HG03378 (cell line): Measurements from ENCODE around the gene SLC35E1.

Experiments used
- ATAC-seq: cut with Tn5 transposase; IDR thresholded peaks from one replicate; pipeline ENCODE4 v1.9.1; 2021; ENCODE audit warnings: mild to moderate bottlenecking, moderate library complexity; ENCODE audit not compliant: unreplicated experiment

SLC35E1 gene

DNA sequence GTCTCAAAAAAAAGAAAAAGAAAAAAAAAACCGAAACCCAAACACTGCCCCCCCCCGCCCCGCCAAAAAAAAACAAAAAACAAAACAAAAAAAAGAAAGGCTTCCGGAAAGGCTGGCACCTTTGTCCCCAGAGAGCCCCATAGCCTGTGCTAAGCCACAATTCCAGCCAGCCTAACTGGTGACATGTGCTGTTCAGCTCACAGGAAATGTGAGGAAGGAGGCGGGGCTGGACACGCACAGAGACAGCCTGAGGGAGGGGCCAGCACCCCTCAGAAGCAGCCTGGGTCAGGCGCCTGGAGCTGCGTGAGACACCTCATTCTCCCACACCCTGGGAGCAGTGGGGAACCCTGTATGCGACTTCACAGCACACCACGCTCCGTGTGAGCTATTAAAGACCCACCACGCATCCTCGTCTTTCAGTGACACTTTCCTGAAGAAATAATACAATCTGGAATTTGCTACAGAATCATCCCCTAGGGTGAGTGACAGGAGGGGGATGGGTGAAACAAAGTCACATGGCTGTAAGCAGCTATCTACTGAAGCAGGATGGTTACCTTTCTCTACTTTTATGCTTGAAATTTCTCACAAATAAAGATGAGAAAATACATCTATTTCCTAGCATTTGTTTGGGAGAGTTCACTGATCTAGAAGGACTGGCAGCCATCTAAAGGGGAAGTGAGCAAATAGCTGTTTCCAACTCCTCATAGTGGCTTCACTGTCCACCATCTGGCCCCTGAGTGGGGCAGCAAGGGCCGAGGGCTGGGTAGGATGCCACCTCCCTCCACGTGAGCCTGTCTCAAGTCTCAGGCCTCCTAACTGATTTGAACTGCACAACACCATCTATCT lies 12.3 kb upstream of the SLC35E1 start:
- peak; percentile 38 for ATAC-seq

DNA sequence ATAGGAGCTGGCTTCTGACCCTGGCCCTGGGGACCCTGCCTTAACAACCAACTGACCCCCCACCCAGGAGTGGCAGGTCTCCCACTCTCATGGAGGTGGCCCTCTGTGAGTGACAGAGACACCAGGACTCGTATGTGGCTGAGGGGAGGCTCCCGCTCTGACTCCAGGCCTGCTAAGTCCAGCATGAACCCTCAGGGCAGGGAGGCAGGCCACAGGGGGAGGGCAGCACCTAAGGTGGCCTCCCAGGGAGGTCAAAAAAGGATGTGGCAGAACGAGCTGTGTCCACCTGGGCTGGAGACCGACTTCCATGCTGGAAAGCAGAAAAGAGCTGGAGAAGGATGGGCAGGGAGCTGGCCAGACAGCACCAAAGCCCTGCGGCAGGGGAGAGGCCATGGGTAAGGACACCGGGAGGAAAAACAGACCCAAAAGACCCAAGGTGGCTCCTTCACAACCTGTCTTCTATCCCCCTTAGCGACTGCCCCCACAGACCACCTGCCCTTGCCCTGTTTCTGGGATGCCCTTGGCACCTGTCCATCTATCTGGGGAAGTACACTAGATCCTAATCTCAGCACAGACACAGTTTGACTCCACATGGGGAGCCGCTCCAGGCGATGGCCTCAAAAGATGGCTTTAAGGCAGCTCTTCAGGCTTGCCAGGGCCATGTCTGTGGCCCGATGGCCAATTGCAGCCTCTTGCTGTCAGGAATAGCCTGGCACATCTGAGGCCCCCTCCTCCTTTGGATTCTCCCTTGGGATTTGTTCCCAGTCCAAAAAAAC lies 10.5 kb upstream of the SLC35E1 start:
- ATAC-seq, result no peak

DNA sequence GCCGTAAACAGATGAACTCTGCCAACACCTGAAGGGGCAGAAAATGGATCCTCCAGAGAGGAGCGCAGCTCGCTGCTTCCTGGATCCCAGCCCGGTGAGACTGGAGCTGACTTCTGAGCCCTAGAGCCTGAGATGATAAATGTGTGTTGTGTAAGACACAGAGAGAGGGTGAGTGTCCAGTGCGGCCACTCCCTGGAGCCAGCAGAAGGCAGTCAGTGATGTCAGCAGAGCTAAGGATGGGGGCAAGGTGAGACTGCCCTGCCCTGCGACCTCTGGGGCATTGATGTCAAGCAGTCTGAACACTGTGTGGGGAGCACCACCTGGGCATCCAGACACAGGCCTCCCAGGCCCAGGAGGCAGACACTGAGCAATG lies 9.7 kb upstream of the SLC35E1 start:
- ATAC-seq, result no peak

DNA sequence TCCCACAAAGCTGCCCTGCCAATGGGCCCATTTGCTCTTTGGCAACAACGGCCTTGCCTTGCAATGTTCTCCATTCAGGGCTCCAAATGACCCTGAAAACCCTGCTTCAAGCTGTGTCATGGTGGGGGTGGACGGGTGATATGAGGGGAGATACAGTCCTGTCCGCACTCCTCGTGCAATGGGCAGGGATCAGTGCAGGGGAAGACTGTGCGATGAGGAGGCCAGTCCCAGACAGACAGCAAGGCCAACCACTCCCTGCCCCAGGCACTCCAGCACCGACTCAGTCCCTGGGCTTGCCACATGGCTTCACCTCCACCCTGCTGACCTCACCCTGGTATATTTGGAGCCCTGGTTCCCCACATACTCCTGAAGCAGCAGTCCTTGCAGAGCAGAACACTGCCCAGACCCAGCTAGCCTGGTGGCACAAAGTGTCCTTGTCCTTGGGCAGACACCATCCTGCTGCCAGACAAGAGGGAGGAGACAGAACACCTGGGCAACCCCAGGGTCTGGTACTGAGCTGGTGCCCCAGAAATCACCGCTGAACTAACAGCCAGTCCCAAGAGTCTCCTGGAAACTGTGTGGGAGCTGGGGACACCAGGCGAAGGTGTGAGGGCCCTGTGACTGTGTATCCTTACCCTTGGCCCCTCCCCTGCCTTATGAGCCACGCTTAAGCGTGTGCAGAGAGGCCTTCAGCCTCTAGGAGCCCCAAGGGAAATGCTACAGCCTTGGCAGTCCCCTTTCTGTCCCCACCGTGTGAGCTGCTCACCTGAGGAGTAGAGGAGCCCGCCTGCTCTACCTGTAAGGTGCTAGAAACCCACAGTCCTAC lies 9.1 kb upstream of the SLC35E1 start:
- no peak for ATAC-seq

DNA sequence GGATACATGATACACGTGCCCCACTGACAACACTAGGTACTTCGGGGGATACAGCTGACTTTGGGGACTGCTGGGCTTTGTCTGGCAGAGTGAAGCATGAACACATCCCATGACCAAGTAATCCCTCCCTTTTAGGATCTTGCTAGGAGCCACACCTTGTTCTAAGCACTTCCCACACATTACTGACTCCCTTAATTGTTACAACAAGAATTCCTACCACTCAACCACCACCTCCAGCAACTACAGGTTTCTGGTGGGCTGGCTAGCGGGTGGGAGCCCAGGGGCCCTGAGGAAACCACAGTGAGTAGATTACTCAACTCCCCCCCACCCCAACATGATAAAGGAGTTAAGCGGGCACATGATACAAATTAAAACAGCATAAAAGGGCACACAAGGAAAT lies 7.2 kb upstream of the SLC35E1 start:
- no peak for ATAC-seq

DNA sequence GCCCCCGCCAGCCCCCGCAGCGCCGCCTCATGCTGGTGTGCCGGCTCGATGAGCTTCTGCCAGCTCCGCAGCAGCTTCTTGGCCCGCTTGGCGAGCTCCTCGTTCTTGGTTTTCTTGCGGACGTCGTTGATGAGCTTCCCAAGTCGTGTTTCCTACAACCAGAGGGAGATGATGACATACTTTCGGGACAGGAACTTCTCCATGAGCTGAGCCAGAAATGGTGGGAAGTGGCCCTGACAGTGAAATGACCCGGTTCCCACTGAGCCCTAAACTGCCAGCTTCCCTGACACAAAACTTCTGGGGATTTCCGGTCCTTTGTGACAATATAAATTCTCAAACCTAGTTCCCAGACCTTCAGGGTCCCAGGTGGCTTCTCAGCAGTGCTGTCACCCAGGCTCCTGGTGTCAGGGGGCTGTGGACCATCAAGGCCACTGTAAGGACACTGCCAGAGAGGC lies 5.3 kb upstream of the SLC35E1 start:
- no peak for ATAC-seq

DNA sequence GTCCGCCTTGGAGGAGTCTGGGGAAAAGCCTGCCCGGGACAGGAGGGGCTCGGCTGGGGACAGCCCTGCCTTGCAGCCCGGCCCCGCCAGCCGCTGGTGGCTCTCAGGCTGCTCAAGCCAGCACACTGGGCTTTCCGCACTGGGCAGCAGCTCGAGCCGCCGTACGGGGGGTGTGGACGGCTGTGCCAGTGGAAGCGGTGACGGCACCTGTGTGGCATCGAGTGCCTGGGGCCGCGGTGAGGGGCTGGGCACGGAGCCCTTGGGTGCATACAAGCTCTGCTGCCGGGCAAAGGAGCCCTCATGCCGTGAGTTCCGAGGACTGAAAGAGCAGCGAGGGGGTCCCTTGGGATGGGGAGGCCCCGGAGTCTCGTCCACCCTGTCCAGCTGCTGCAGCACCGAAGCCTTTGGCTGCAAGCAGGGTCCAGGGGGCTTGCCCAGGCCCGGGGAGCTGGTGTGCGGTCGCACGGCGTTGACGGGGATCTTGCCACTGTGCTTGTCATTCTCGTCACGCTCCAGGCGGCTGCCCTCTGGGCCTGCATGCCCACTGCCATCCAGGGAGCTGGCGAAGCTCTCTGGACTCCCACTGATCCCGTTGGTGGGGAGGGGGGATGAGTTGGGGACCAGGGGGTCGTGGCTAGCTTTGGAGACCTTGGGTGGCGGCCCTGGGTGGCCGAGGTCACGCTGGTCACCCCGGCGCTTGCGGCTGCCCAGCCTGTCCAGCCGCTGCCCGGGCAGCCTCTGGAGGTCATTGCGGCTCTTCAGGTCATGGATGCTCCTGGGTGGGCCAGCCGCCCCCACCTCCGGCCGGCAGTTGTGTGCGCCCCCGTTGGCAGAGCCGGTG lies 4.7 kb upstream of the SLC35E1 start:
- no peak for ATAC-seq

DNA sequence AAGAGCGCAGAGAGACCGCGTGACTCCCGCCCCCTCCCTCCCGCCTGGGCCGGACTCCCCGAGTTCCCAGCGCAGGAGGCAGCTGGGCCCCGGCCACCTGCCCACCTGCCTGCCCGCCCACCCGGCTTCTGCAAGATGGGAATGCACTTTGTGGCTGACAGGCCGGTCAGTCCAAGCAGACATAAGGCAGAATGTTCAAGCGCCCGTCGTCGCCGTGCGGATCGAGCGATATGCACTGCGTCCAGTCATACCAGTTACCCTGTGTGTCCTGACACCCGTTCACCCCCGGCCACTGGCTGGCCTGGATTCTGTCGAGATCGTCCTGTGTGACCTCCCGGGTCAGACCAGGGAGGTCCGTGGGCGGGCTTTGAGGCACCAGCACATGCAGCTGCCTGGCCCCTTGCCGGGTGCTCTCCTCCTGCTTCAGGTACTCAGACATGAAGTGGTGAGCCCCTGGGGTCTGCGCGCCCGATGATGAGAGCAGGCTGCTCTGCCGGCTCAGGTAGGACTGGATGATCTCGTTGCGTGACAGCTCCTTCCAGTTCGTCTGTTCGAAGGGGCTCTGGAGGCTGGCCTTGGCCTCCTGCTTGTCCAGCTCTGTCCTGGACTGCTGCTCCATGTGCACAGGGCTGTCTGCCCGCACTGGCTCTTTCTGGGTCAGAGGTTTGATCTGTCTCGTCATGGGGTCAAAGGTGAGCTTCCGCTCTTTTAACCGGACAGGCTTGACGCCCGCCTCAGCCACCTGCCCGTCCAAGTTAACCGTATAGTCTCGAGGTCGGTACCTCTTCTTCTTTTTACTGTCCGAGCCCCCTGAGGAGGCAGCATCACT lies 3.9 kb upstream of the SLC35E1 start:
- ATAC-seq, result no peak

DNA sequence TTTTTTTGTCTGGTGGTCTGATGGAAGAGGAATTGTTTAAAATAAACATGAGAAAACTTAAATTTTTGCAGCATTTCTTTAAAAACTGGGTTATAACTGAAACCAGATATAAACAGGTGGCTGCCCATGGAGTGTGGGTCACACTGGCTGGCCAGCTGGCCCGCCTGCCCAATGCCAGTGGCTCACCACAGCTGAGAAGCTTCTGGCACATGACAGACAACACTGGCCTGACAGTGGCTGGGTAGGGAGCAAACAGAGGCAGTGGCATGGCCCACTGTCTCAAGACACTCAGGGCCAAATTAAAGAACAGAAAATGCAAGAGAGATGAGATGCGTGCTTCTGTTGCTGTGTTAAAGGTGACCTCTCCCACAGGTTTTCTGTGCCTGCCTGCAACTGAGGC lies 3.1 kb upstream of the SLC35E1 start:
- ATAC-seq, result no peak

DNA sequence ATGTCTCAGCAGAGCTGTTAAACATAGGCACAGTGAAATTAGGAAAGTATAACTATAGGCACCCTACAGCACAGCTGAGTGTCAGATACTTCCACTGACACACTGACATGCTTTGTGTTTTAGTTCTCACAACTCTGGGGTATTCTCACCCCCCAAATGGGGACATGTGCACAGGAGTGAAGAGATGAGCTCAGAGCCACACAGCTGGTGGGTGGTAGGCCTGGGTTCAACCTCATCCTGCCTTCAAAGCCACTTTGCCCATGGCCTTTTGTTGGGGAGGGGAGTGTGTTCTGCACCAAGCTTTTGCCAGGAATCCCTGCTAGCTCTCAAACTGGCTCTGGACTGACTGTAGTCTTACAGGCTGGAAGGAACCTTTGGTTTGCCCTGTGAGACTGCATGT lies 1.7 kb upstream of the SLC35E1 start:
- no peak for ATAC-seq

DNA sequence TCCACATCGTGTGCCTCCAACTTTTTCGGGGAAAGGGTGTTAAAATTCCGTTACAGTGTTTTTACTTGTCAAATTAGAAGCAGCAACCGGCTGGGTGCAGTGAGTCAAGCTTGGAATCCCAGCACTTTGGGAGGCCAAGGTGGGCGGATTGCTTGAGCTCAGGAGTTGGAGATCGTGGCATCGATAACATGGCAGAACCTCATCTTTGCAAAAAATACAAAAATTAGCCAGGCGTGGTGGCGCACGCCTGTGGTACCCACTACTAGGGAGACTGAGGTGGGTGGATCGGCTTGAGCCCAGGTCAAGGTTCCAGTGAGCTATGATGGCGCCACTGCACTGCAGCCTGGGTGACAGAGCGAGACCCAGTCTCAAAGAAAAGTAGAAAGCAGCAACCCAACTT lies 1.1 kb upstream of the SLC35E1 start:
- no peak for ATAC-seq

DNA sequence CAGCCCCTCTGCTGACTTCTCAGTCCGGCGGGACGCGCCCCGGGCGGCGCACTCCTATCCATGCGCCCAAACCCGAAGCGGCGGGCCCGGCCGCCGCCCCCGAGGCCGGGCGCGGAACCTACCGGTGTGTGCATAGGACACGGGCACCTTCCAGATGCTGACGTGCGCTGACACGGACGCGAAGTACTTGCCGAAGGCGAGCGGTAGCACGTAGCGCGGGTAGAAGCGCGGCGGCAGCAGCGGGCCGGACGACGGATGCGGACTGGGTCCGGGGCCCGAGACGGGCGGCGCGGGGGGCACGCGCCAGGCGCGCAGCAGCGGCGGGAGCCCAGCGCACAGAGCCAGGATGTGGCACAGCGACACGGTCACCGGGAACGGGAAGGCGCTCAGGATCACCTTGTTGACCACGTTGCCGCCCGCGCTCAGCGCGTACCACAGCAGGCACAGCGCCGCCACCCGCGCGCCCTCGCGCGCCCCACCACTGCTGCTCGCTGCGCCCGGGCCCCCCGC lies 338 bp downstream of the SLC35E1 start:
- ATAC-seq, result peak; percentile 26

DNA sequence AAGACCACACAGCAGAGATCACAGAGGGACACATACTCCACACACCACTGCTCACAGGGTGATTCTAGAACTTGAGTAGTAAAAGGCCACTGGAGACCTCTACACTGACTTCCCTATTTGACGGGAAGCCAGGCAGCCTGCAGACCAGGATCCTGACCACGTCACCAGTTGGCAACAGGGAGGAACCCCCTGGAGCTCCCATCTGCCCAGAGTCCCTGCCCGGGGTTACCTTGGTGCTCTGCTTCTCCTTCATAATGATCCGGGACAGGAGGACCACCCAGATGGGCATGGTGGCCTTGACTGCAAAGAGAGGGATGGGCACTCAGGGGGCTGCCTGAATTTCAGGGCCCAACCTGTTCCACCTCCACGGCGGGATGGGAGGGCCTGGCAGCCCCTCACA lies 932 bp downstream of the SLC35E1 start:
- ATAC-seq, result no peak

DNA sequence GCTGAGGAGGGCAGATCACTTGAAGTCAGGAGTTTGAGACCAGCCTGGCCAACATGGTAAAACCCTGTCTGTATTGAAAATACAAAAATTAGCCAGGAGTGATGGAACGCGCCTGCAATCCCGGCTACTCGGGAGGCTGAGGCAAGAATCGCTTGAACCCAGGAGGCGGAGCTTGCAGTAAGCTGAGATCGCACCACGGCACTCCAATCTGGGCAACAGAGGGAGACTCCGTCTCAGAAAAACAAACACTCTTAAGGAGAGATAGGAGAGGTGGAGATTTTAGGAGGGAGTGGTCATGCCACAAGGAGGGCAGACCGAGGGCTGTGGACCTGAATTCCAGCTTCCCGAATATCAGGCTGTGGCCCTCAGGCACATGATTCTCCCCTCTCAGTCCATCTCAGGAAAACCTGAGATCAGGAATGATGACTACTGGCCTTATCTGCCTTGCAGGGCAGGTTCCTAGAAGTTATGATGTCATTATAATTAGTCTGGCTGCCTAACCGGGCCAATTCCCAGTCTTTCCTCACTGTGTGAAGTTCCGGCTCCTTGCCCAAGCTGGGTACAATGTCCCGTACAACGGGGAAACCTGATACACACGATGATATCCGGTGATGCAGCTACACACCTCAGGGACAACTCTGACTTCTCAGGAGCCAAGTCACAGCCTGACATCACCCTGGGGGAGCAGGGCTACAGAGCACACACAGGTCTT lies 2.5 kb downstream of the SLC35E1 start:
- ATAC-seq, result no peak

DNA sequence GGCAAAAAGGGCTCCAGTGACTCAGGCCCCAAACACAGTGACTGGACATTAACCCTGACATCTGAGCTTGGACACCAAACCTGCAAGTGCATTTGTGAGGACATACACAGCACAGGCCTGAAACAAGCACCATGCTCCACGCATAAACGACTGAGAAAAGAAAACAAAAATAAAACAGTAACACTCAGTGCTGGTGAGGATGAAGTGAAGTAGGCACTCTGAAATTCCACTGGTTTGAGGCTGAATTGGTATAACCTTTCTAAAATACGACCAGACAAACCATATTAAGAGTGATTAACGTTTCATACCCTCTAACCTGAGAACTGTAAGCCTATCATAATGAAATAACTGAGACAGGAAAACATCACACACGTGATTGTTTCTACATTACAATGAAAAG lies 5.5 kb downstream of the SLC35E1 start:
- no peak for ATAC-seq

DNA sequence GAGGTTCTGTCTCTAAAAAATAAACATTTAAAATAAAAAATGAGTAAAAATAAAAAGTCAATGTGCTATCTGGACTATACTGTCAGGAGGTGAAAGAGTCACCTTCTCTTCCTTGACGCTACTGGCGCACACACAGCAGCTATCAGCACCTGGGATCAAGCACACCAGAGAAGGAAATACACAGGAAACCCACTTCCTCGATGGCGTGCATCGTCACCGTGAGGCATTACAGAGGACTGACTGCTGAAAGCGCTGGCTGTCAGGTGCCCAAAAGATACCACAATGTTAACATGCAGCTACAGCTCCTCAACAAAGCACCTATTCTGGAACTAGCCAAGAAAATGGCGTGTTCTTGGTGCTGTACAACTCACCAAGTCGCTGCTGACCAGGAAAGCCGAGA lies 6.1 kb downstream of the SLC35E1 start:
- ATAC-seq, result no peak

DNA sequence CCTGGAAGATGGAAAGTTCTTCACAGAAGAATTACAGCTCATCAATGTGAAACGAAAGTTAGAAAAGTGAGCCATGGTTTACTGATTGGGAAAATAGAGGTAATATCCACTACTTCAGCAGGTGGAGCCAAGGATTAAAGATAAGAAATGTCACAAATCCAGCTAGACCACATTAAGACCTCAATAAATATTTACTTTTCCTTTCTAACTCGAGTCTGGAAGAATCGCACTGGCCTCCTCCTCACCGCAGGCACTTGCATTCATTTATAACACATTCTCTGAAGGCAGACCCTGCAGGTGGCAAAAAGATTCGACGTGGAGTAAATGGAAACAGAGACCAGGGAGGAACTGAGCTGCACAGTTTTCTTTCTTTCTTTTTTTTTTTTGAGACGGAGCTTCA lies 7.4 kb downstream of the SLC35E1 start:
- no peak for ATAC-seq

DNA sequence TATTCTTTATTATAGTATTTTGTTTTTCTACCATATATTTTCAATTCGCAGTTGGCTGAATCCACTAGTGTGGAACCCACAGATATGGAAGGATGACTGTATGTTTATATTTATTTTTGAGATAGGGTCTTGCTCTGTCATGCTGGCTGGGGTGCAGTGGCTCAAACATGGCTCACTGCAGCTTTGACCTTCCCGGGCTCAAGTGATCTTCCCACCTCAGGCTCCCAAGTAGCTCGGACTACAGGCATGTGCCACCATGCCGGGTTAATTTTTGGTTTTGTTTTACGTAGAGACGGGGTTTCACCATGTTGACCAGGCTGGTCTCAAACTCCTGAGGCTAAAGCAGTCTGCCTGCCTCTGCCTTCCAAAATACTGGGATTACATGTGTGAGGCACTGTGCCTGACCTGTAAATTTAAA lies 9.6 kb downstream of the SLC35E1 start:
- ATAC-seq, result no peak

DNA sequence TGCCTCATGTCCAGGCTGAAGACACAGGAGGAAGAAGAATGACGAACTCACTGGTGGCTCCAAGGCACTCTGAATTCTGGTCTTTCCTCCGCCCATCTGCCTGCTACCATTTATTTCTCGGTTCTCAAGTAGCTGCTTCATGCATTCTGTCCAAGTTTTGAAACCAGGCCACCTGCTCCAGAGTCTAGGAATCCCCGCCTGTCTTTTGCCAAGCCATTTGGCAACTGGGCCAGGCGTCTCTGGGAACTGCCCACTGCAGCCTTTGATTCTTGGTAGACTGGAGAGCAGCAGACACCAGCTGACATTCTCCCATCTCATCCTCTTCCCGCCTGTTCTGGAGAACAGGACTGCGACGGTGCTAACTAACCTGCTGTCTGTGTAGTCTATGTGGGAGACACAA lies 10.8 kb downstream of the SLC35E1 start:
- no peak for ATAC-seq
